PC-9 (cell line): ENCODE measurements around the gene PGP.

Experiments used
- EZH2 ChIP-seq: fragments of 200-600 bp; sonication (generic); IDR thresholded peaks from 2 replicates; pipeline ENCODE4 v1.8.0; 2017; ENCODE audit warnings: antibody characterized with exemption, low read depth
- TF ChIP-seq, protein P1 (sequence below): fragments of 200-600 bp; sonication (generic); conservative IDR thresholded peaks from 2 replicates; pipeline ENCODE4 v1.6.1; 2017; ENCODE audit warnings: mixed run types, antibody characterized with exemption, mild to moderate bottlenecking, moderate library complexity

DNA sequence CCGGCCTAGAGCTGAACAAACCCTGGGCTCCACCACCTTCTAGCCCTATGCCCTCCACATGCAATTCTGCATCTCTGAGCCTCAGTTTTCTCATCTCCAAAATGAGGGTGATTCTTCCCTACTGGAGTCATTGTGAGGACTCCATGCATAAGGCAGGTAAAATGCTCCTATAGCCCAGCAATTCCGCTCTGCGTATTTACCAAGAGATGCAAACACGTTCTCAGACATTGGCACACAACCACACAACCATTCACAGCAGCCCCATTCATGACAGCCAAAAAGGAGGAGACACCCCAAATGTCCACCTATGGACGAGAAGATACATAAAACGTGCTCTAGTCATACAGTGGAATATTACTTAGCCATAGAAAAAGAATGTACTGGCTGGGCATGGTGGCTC lies 14.3 kb downstream of the PGP start:
- TF ChIP-seq, protein P1, sequence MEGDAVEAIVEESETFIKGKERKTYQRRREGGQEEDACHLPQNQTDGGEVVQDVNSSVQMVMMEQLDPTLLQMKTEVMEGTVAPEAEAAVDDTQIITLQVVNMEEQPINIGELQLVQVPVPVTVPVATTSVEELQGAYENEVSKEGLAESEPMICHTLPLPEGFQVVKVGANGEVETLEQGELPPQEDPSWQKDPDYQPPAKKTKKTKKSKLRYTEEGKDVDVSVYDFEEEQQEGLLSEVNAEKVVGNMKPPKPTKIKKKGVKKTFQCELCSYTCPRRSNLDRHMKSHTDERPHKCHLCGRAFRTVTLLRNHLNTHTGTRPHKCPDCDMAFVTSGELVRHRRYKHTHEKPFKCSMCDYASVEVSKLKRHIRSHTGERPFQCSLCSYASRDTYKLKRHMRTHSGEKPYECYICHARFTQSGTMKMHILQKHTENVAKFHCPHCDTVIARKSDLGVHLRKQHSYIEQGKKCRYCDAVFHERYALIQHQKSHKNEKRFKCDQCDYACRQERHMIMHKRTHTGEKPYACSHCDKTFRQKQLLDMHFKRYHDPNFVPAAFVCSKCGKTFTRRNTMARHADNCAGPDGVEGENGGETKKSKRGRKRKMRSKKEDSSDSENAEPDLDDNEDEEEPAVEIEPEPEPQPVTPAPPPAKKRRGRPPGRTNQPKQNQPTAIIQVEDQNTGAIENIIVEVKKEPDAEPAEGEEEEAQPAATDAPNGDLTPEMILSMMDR = no peak
- no peak for TF ChIP-seq EZH2
